K562 (cell line): ENCODE measurements around the gene LRRC3C. TPM values are rescaled to one million over a fixed set of nuclear protein-coding genes. Genes with fewer than 3 reads are reported as not detected.

Source experiments
- BACH1 ChIP-seq: fragments of 200-800 bp; sonication (Bioruptor generic); IDR thresholded peaks from 2 replicates; pipeline ENCODE4 v1.6.1; 2016; ENCODE audit warnings: missing genetic modification characterization, missing compliant biosample characterization
- CCAR2 ChIP-seq: fragments of 200-400 bp; formaldehyde crosslinking; IDR thresholded peaks from 2 replicates; pipeline ENCODE4 v1.6.1; 2017; ENCODE audit warnings: mild to moderate bottlenecking, low read depth, low read length
- CHD2 ChIP-seq: IDR thresholded peaks from 2 replicates; pipeline ENCODE4 v1.6.1; 2011; ENCODE audit warnings: low read depth, low read length
- CTCF ChIP-seq, 3 experiments: IDR thresholded peaks in 2 of 3; conservative IDR thresholded peaks in 1 of 3; 2 replicates each; pipeline ENCODE4 v1.5.1; 2011 to 2012; ENCODE audit warnings: low read length in 3 of 3, mild to moderate bottlenecking in 3 of 3, control low read depth in 2 of 3, improper control_type of control experiment in 1 of 3, inconsistent platforms in 1 of 3, low read depth in 1 of 3, mixed read lengths in 1 of 3, moderate library complexity in 1 of 3; ENCODE audit not compliant: insufficient read depth in 2 of 3
- DACH1 ChIP-seq: fragments of 450-650 bp; IDR thresholded peaks from 2 replicates; pipeline ENCODE4 v1.6.1; 2018; ENCODE audit not compliant: partially characterized antibody
- DPF2 ChIP-seq: fragments of 450-650 bp; IDR thresholded peaks from 2 replicates; pipeline ENCODE4 v1.6.1; 2016
- E2F6 ChIP-seq, 2 experiments: IDR thresholded peaks; 2 replicates each; pipeline ENCODE4 v1.6.1; 2011; ENCODE audit warnings: borderline replicate concordance in 1 of 2, control low read depth in 1 of 2, low read depth in 1 of 2, low read length in 1 of 2, mild to moderate bottlenecking in 1 of 2, mixed read lengths in 1 of 2, moderate library complexity in 1 of 2; ENCODE audit not compliant: insufficient read depth in 1 of 2, insufficient read length in 1 of 2, poor library complexity in 1 of 2, severe bottlenecking in 1 of 2; ENCODE audit errors: extremely low read depth in 1 of 2
- FOSL1 ChIP-seq: fragments of 200-800 bp; sonication (Bioruptor generic); conservative IDR thresholded peaks from 2 replicates; pipeline ENCODE4 v1.6.1; 2016; ENCODE audit warnings: missing genetic modification characterization, missing compliant biosample characterization
- FOXA3 ChIP-seq, 2 experiments: fragments of 450-650 bp in 1 of 2; sonication (generic) in 1 of 2; formaldehyde crosslinking; IDR thresholded peaks in 1 of 2; conservative IDR thresholded peaks in 1 of 2; 2 replicates each; pipeline versions ENCODE4 v1.4.0 to v1.8.0; 2020 to 2022; ENCODE audit warnings: mild to moderate bottlenecking in 2 of 2, missing genetic modification reagents in 1 of 2
- MEIS2 ChIP-seq: fragments of 450-650 bp; IDR thresholded peaks from 2 replicates; pipeline ENCODE4 v1.6.1; 2014; ENCODE audit warnings: mild to moderate bottlenecking; ENCODE audit not compliant: partially characterized antibody
- MTA3 ChIP-seq: fragments of 450-650 bp; formaldehyde crosslinking; IDR thresholded peaks from 2 replicates; pipeline ENCODE4 v1.6.1; 2017; ENCODE audit warnings: mild to moderate bottlenecking, borderline replicate concordance
- PYGO2 ChIP-seq: fragments of 450-650 bp; IDR thresholded peaks from 2 replicates; pipeline ENCODE4 v1.6.1; 2016; ENCODE audit warnings: mild to moderate bottlenecking, missing genetic modification characterization, moderate library complexity, missing compliant biosample characterization
- RFX5 ChIP-seq: IDR thresholded peaks from 2 replicates; pipeline ENCODE4 v1.6.1; 2011; ENCODE audit warnings: low read depth, mild to moderate bottlenecking, improper control_type of control experiment, low read length
- SIRT6 ChIP-seq: IDR thresholded peaks from one replicate; pipeline ENCODE4 v1.6.1; 2012; ENCODE audit warnings: low read depth, mild to moderate bottlenecking, control low read depth, inconsistent platforms, low read length, moderate library complexity
- SP1 ChIP-seq: sonication (generic); formaldehyde crosslinking; IDR thresholded peaks from 2 replicates; pipeline ENCODE4 v1.8.1; 2022; ENCODE audit warnings: mild to moderate bottlenecking, missing genetic modification reagents
- TCF3 ChIP-seq: sonication (generic); formaldehyde crosslinking; IDR thresholded peaks from 2 replicates; pipeline ENCODE4 v1.4.0; 2020; ENCODE audit warnings: mild to moderate bottlenecking, missing genetic modification reagents
- XRCC4 ChIP-seq: IDR thresholded peaks from one replicate; pipeline ENCODE4 v1.6.1; 2011; ENCODE audit not compliant: insufficient read depth, insufficient read length; ENCODE audit errors: extremely low read depth
- ZNF133 ChIP-seq: fragments of 250-450 bp; sonication (Bioruptor Pico); IDR thresholded peaks from 2 replicates; pipeline ENCODE4 v1.4.0; 2020; ENCODE audit warnings: mild to moderate bottlenecking
- ZNF395 ChIP-seq: fragments of 200-800 bp; sonication (Bioruptor generic); IDR thresholded peaks from 2 replicates; pipeline ENCODE4 v1.6.1; 2017; ENCODE audit warnings: missing genetic modification characterization, missing compliant biosample characterization
- ZNF592 ChIP-seq: fragments of 450-650 bp; IDR thresholded peaks from 2 replicates; pipeline ENCODE4 v1.6.1; 2017; ENCODE audit warnings: antibody characterized with exemption, mild to moderate bottlenecking
- polyA plus RNA-seq, 8 experiments: library from polyadenylated mRNA; depleted of rRNA in 4 of 8; stranded (reverse) in 5 of 8; unstranded in 3 of 8; fragments of >200 nt; fragmentation: Nextera tagmentation in 2 of 8; fragmentation: Illumina TruSeq in 1 of 8; extraction: Ambion mirVana in 2 of 8; extraction: Trizol in 1 of 8; gene quantifications; 2 replicates each; pipeline versions ENCODE4 v1.2.1 to v1.2.3, GENCODE V29; 2011 to 2014; ENCODE audit warnings: inconsistent platforms in 1 of 8, missing spikeins in 1 of 8
- total RNA-seq, 7 experiments: library from RNA; depleted of rRNA in 6 of 7; stranded (reverse); fragments of >200 nt in 6 of 7; fragmentation: Illumina TruSeq in 2 of 7; extraction: Trizol in 2 of 7; gene quantifications; 2 replicates each; pipeline versions ENCODE4 v1.2.1 to v1.2.3, GENCODE V29; 2011 to 2021; ENCODE audit warnings: low replicate concordance in 1 of 7

The LRRC3C gene
- total and polyA plus RNA-seq, 9 of the 15 experiments (the other 6 are each of a cell fraction or from before 2014, with no cell fraction given), result not detected

- no peak for TF ChIP-seq ZNF395 (CRISPR knock-in tag)
- no peak for TF ChIP-seq PYGO2 (tag)
- no peak for TF ChIP-seq BACH1
- TF ChIP-seq MEIS2, result peak; percentile 38
- no peak for TF ChIP-seq XRCC4
- TF ChIP-seq DACH1, result no peak
- TF ChIP-seq E2F6 (IDR thresholded peaks at IDR 0.05; ENCODE audit: borderline replicate concordance in 1 of 2, extremely low read depth in 1 of 2, insufficient read depth in 1 of 2, insufficient read length in 1 of 2, low read depth in 1 of 2, low read length in 1 of 2, poor library complexity in 1 of 2, severe bottlenecking in 1 of 2), result no peak
- TF ChIP-seq RFX5, result no peak
- TF ChIP-seq ZNF592, result no peak
- TF ChIP-seq TCF3, result peak; percentile 17; the same call in 1 of the 2 replicates
- TF ChIP-seq MTA3, result no peak
- TF ChIP-seq FOXA3 (CRISPR knock-in tag; conservative IDR thresholded peaks at IDR 0.05 in 1 of 2, IDR thresholded peaks at IDR 0.05 in 1 of 2), result no peak
- TF ChIP-seq DPF2, result peak; percentile 18; the same call in 1 of the 2 replicates
- no peak for TF ChIP-seq ZNF133
- TF ChIP-seq CTCF (IDR thresholded peaks at IDR 0.05 in 2 of 3, conservative IDR thresholded peaks at IDR 0.05 in 1 of 3; ENCODE audit: insufficient read depth in 2 of 3, low read depth in 1 of 3, low read length in 3 of 3), result 0 out of 6 replicates have a peak, but pooled peaks of 1 of the 3 experiments have one; percentile 4
- TF ChIP-seq CCAR2, result no peak
- TF ChIP-seq FOSL1 (tag), result no peak
- TF ChIP-seq SIRT6, result no peak
- no peak for TF ChIP-seq CHD2
- no peak for TF ChIP-seq SP1
Observed at GRCh38 chr17:39971076-39971603, 43.6 kb downstream of the LRRC3C start (continued).
